Hematopoietic multipotent progenitor cell treated with erythropoietin and hydrocortisone succinate and interleukin-3 and kit ligand, for 4 days (in vitro differentiated cells): Measurements from ENCODE around the gene RADIL.

Experiments used
- DNase-seq: peaks from one replicate; pipeline ENCODE4 v3.0.0-alpha.2; 2015

Gene RADIL

GRCh38 chr7:4791738-4792536 is 91.6 kb downstream of the RADIL start:
- DNase-seq, result peak; percentile 93

- DNase-seq, result no peak
Observed at GRCh38 chr7:4791101-4791737, 92.3 kb downstream of the RADIL start.

GRCh38 chr7:4790516-4790991 is 93.0 kb downstream of the RADIL start:
- DNase-seq, result no peak

GRCh38 chr7:4790078-4790465 is 93.4 kb downstream of the RADIL start:
- DNase-seq, result no peak

GRCh38 chr7:4789194-4790077 is 94.1 kb downstream of the RADIL start:
- DNase-seq, result no peak

GRCh38 chr7:4788627-4789189 is 94.8 kb downstream of the RADIL start:
- DNase-seq, result no peak

GRCh38 chr7:4787947-4788626 is 95.4 kb downstream of the RADIL start:
- no peak for DNase-seq

- no peak for DNase-seq
Observed at GRCh38 chr7:4787541-4787940, 96.0 kb downstream of the RADIL start.

GRCh38 chr7:4786015-4786414 is 97.5 kb downstream of the RADIL start:
- no peak for DNase-seq

- no peak for DNase-seq
Observed at GRCh38 chr7:4785371-4785770, 98.1 kb downstream of the RADIL start.

GRCh38 chr7:4784799-4785198 is 98.7 kb downstream of the RADIL start:
- no peak for DNase-seq

- DNase-seq, result no peak
Observed at GRCh38 chr7:4783762-4784351, 99.7 kb downstream of the RADIL start.

- DNase-seq, result no peak
Observed at GRCh38 chr7:4783292-4783652, 100.2 kb downstream of the RADIL start.

GRCh38 chr7:4782333-4783291 is 100.9 kb downstream of the RADIL start:
- DNase-seq, result no peak

- DNase-seq, result no peak
Observed at GRCh38 chr7:4781366-4782069, 102.0 kb downstream of the RADIL start.

GRCh38 chr7:4779118-4779517 is 104.4 kb downstream of the RADIL start:
- no peak for DNase-seq

GRCh38 chr7:4775848-4776623 is 107.5 kb downstream of the RADIL start:
- peak; percentile 72 for DNase-seq

GRCh38 chr7:4775250-4775847 is 108.2 kb downstream of the RADIL start, which contains the start of gene AP5Z1:
Gene AP5Z1 (plus strand): TSS chr7:4775623. CDS start chr7:4775716, 93 bp downstream.
- peak; percentile 99 for DNase-seq
